Natural killer cell (primary cell): ENCODE results near the gene CEP350. TPM values are rescaled to one million over a fixed set of nuclear protein-coding genes. Genes with fewer than 3 reads are reported as not detected.
A peak's percentile ranks its signal among the peaks of the same experiment; 100 is the strongest.

ENCODE experiments used
- ATAC-seq, 3 donors: fragments of 150-1000 bp in 2 of 3; fragments of 200-7000 bp in 1 of 3; cut with Tn5 transposase; 1 replicate in 1 of 3; 2 replicates in 2 of 3; pipeline ENCODE4 v1.10.0; 2021; ENCODE audit warnings: mild to moderate bottlenecking in 2 of 3, moderate library complexity in 2 of 3
- DNase-seq, 2 donors: peaks; one replicate each; pipeline versions ENCODE4 v3.0.0 to v3.0.0-alpha.2; 2013 to 2021; ENCODE audit warnings: mixed read lengths in 1 of 2
- H3K27ac ChIP-seq: one replicate; pipeline ENCODE4 v1.5.1; 2013; ENCODE audit warnings: mild to moderate bottlenecking, low read length
- H3K27me3 ChIP-seq: one replicate; pipeline ENCODE4 v1.6.1; 2013; ENCODE audit warnings: low read length; ENCODE audit not compliant: control insufficient read depth, insufficient read depth
- H3K36me3 ChIP-seq: one replicate; pipeline ENCODE4 v1.6.1; 2013; ENCODE audit warnings: low read length; ENCODE audit not compliant: control insufficient read depth, insufficient read depth
- H3K4me1 ChIP-seq: one replicate; pipeline ENCODE4 v1.6.1; 2013; ENCODE audit warnings: low read length; ENCODE audit not compliant: control insufficient read depth, insufficient read depth
- H3K4me3 ChIP-seq: one replicate; pipeline ENCODE4 v1.5.1; 2013; ENCODE audit warnings: low read length
- H3K9me3 ChIP-seq: one replicate; pipeline ENCODE4 v1.6.1; 2013; ENCODE audit warnings: low read length; ENCODE audit not compliant: control insufficient read depth, insufficient read depth
- H3K27ac Mint-ChIP-seq, 2 donors: one replicate each; pipeline ENCODE4 v1.8.0; 2022; ENCODE audit warnings: mild to moderate bottlenecking in 2 of 2, mixed read lengths in 2 of 2, moderate library complexity in 1 of 2
- H3K27me3 Mint-ChIP-seq, 2 donors: one replicate each; pipeline ENCODE4 v1.8.0; 2022; ENCODE audit warnings: low read depth in 2 of 2, mixed read lengths in 2 of 2
- H3K36me3 Mint-ChIP-seq: one replicate; pipeline ENCODE4 v1.8.0; 2022; ENCODE audit warnings: mixed read lengths
- H3K4me1 Mint-ChIP-seq, 2 donors: one replicate each; pipeline ENCODE4 v1.8.0; 2022; ENCODE audit warnings: mixed read lengths in 2 of 2
- H3K4me3 Mint-ChIP-seq: one replicate; pipeline ENCODE4 v1.8.0; 2022; ENCODE audit warnings: mild to moderate bottlenecking, moderate library complexity, mixed read lengths
- H3K9me3 Mint-ChIP-seq, 2 donors: one replicate each; pipeline ENCODE4 v1.8.0; 2022; ENCODE audit warnings: mixed read lengths in 2 of 2
- CTCF ChIP-seq: fragments of 200-600 bp; IDR thresholded peaks from one replicate; pipeline ENCODE4 v1.8.0; 2022; ENCODE audit warnings: antibody characterized with exemption
- WGBS: methylation state at CpG from one replicate; pipeline ENCODE4 v1.1.7; 2013; ENCODE audit warnings: missing lambda C conversion rate; ENCODE audit not compliant: insufficient coverage; 5-methylcytosine and 5-hydroxymethylcytosine counted together
- intact Hi-C: fragments of 100-400 bp; cut with micrococcal nuclease; formaldehyde crosslinking; loops from one replicate; pipeline ENCODE4 v1.14.2; 2022
- total RNA-seq, 4 donors: library from RNA; stranded (reverse); fragments of 120-200 nt in 1 of 4; gene quantifications; one replicate each; pipeline versions ENCODE4 v1.2.3 to v1.2.4, GENCODE V29; 2013 to 2022

Gene CEP350
- total RNA-seq, 3 donors from 2014 or later (not counting 1 experiment from before 2014, with no cell fraction given): 66.9 to 83.7 (median 75.3) TPM

- 96% methylated on average over 4 of the region's 4 CpGs for WGBS
- H3K36me3 ChIP-seq: no peaks in the 10 kb centered on the region
- H3K9me3 ChIP-seq: no peaks in the 10 kb centered on the region
- Mint-ChIP-seq H3K9me3 (no peaks in the 10 kb centered on the region), H3K36me3 (no peaks in the 10 kb centered on the region), H3K27ac (peak overlapping the region in 1 of 2 donors; percentile 96), H3K4me3 (peak overlapping the region; percentile 88), H3K27me3 (no peaks in the 10 kb centered on the region), H3K4me1 (peaks cover 33 to 44% of the 10 kb centered on the region in 2 donors)
- no peak overlapping the region for H3K27ac ChIP-seq
- H3K27me3 ChIP-seq: no peaks in the 10 kb centered on the region
- H3K4me1 ChIP-seq: peaks cover 20% of the 10 kb centered on the region
- H3K4me3 ChIP-seq: no peak overlapping the region
- DNase-seq: no peak
- no peak for ATAC-seq
- no peak for TF ChIP-seq CTCF
- intact Hi-C loops: loop anchor here (10.0 kb wide), 1 partner anchor 202 kb away; the partner anchor contains the start of gene CEP350
Observed at GRCh38 chr1:180157108-180157507, 202.5 kb downstream of the CEP350 start.

- no peaks in the 10 kb centered on the region for H3K9me3 Mint-ChIP-seq
- H3K4me3 Mint-ChIP-seq: no peak overlapping the region
- DNase-seq (no peak), ATAC-seq (no peak)
- Histone ChIP-seq H3K4me3 (no peak overlapping the region), H3K4me1 (peaks cover 20% of the 10 kb centered on the region), H3K36me3 (no peaks in the 10 kb centered on the region), H3K27ac (no peak overlapping the region), H3K9me3 (no peaks in the 10 kb centered on the region), H3K27me3 (no peaks in the 10 kb centered on the region)
- intact Hi-C loops: loop anchor here (10.0 kb wide), 1 partner anchor 203 kb away; the partner anchor contains the start of gene CEP350
- H3K36me3 Mint-ChIP-seq: no peaks in the 10 kb centered on the region
- TF ChIP-seq CTCF: no peak
- WGBS: 100% methylated on average over 3 of the region's 3 CpGs
- peaks cover 33 to 44% of the 10 kb centered on the region in 2 donors for H3K4me1 Mint-ChIP-seq
- no peaks in the 10 kb centered on the region for H3K27me3 Mint-ChIP-seq
- no peak overlapping the region for H3K27ac Mint-ChIP-seq
Observed at GRCh38 chr1:180157576-180158057, 203.0 kb downstream of the CEP350 start.

DNA sequence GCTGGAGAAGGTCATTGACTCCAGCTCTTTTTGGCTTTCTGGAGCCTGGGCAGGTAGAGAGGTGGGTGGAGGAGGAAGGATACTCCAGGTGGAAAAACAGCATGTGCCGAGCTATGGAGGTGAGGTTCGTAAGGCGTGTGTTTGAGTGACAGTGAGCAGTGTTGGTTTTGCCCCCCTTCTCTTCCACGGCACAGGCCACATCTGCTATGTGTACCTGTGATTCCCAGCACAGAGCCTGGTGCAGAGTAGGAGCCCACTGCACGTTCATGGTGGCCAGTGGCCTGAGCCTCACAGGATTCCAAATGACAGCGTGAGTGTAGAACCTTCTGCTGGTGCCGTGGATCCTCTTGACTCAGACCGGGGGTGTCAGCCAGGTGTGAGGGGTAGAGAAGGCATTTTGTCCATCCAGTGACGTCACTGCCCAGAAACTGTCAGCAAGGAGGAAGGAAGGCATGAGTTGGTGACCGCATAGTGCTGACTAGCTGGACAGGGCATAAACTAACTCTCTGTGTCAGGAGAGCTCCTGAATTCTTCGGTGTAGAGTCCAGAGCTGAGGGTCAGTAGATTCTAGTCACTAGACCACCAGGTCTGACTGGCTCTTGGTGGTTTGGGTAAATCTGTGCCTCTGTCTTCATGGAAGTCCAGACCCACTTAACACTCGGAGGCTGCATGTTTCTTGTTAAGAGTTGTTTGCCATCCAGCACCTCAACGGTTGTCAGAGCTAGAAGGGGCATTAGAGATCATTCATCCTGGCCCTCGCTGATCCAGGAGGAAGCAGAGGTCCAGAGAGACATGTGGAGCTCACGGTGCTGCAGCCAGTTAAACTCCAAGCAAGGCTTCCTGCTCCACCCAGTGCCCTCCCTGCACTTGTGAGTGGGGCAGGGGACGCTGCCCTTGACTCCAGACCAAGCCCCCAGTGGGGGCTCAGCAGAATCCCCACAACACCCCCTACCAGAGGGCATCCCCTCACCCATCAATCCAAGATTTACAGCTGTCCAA lies 203.8 kb downstream of the CEP350 start:
- Histone ChIP-seq H3K36me3 (no peaks in the 10 kb centered on the region), H3K9me3 (no peaks in the 10 kb centered on the region), H3K27ac (no peak overlapping the region), H3K27me3 (no peaks in the 10 kb centered on the region), H3K4me1 (peaks cover 20% of the 10 kb centered on the region), H3K4me3 (no peak overlapping the region)
- intact Hi-C loops: loop anchor here (10.0 kb wide), 1 partner anchor 204 kb away; the partner anchor contains the start of gene CEP350
- WGBS: 91% methylated on average over 16 of the region's 16 CpGs
- Mint-ChIP-seq H3K36me3 (no peaks in the 10 kb centered on the region), H3K27ac (no peak overlapping the region), H3K4me1 (peaks cover 31 to 44% of the 10 kb centered on the region in 2 donors), H3K27me3 (no peaks in the 10 kb centered on the region), H3K9me3 (no peaks in the 10 kb centered on the region), H3K4me3 (no peak overlapping the region)
- DNase-seq: no peak
- TF ChIP-seq CTCF: no peak
- ATAC-seq: no peak
